H9 (cell line): ENCODE measurements around the gene DNAJC18. TPM values are rescaled to one million over a fixed set of nuclear protein-coding genes. Genes with fewer than 3 reads are reported as not detected.

ENCODE experiments used
- DNase-seq: peaks from one replicate; pipeline ENCODE4 v3.0.0-alpha.2; 2017
- H2AFZ ChIP-seq: one replicate; pipeline ENCODE4 v1.6.1; 2013; ENCODE audit warnings: mild to moderate bottlenecking, low read length, control low read depth, moderate library complexity
- H2AK5ac ChIP-seq: 2 replicates; pipeline ENCODE4 v1.6.1; 2013; ENCODE audit warnings: low read length, control low read depth, mixed read lengths; ENCODE audit not compliant: insufficient read length
- H2BK120ac ChIP-seq: one replicate; pipeline ENCODE4 v1.6.1; 2013; ENCODE audit warnings: low read depth, mild to moderate bottlenecking, low read length, control low read depth, inconsistent platforms; ENCODE audit not compliant: poor library complexity, severe bottlenecking
- H2BK12ac ChIP-seq: 2 replicates; pipeline ENCODE4 v1.6.1; 2013; ENCODE audit warnings: low read length, control low read depth, mixed read lengths, low read depth; ENCODE audit not compliant: insufficient read length
- H2BK15ac ChIP-seq: 2 replicates; pipeline ENCODE4 v1.6.1; 2013; ENCODE audit warnings: low read depth, low read length, control low read depth
- H2BK20ac ChIP-seq: one replicate; pipeline ENCODE4 v1.6.1; 2013; ENCODE audit warnings: low read depth, mild to moderate bottlenecking, low read length, control low read depth, inconsistent platforms; ENCODE audit not compliant: poor library complexity, severe bottlenecking
- H2BK5ac ChIP-seq: 2 replicates; pipeline ENCODE4 v1.6.1; 2013; ENCODE audit warnings: low read length, control low read depth, mixed read lengths; ENCODE audit not compliant: insufficient read length
- H3K14ac ChIP-seq: 2 replicates; pipeline ENCODE4 v1.6.1; 2013; ENCODE audit warnings: low read length, control low read depth; ENCODE audit not compliant: insufficient read depth
- H3K18ac ChIP-seq: 2 replicates; pipeline ENCODE4 v1.6.1; 2013; ENCODE audit warnings: low read depth, mild to moderate bottlenecking, mixed read lengths, low read length, control low read depth; ENCODE audit not compliant: insufficient read length
- H3K23ac ChIP-seq: 2 replicates; pipeline ENCODE4 v1.6.1; 2013; ENCODE audit warnings: low read length, control low read depth, mixed read lengths, low read depth; ENCODE audit not compliant: insufficient read length
- H3K23me2 ChIP-seq: 2 replicates; pipeline ENCODE4 v1.6.1; 2013; ENCODE audit warnings: low read depth, mild to moderate bottlenecking, mixed read lengths, low read length, control low read depth; ENCODE audit not compliant: insufficient read length, poor library complexity, severe bottlenecking
- H3K27ac ChIP-seq: 2 replicates; pipeline ENCODE4 v1.5.1; 2013; ENCODE audit warnings: low read length, control low read depth, mixed read lengths, low read depth; ENCODE audit not compliant: insufficient read length
- H3K27me3 ChIP-seq: 2 replicates; pipeline ENCODE4 v1.6.1; 2013; ENCODE audit warnings: low read length, control low read depth, inconsistent platforms; ENCODE audit not compliant: insufficient read depth
- H3K4ac ChIP-seq: 2 replicates; pipeline ENCODE4 v1.6.1; 2013; ENCODE audit warnings: low read depth, mild to moderate bottlenecking, control low read depth, inconsistent platforms, low read length, moderate library complexity
- H3K4me1 ChIP-seq: 2 replicates; pipeline ENCODE4 v1.6.1; 2013; ENCODE audit warnings: low read length, control low read depth, inconsistent platforms; ENCODE audit not compliant: insufficient read depth
- H3K4me2 ChIP-seq: 2 replicates; pipeline ENCODE4 v1.6.1; 2013; ENCODE audit warnings: low read length, control low read depth, mixed read lengths; ENCODE audit not compliant: insufficient read length, insufficient read depth
- H3K56ac ChIP-seq: 2 replicates; pipeline ENCODE4 v1.6.1; 2013; ENCODE audit warnings: low read depth, mild to moderate bottlenecking, mixed read lengths, low read length, control low read depth; ENCODE audit not compliant: insufficient read length
- H3K79me1 ChIP-seq: 2 replicates; pipeline ENCODE4 v1.6.1; 2013; ENCODE audit warnings: low read depth, mild to moderate bottlenecking, moderate library complexity, low read length, control low read depth, inconsistent platforms; ENCODE audit not compliant: insufficient read depth, poor library complexity, severe bottlenecking
- H3K79me2 ChIP-seq: 2 replicates; pipeline ENCODE4 v1.6.1; 2013; ENCODE audit warnings: low read length, control low read depth, inconsistent platforms; ENCODE audit not compliant: insufficient read depth
- H3K9ac ChIP-seq: 2 replicates; pipeline ENCODE4 v1.6.1; 2013; ENCODE audit warnings: low read length, control low read depth, mixed read lengths; ENCODE audit not compliant: insufficient read length; ENCODE audit errors: extremely low read depth
- H3K9me3 ChIP-seq: one replicate; pipeline ENCODE4 v1.6.1; 2013; ENCODE audit warnings: low read depth, low read length, inconsistent platforms; ENCODE audit not compliant: control insufficient read depth
- H3T11ph ChIP-seq: one replicate; pipeline ENCODE4 v1.6.1; 2013; ENCODE audit warnings: mild to moderate bottlenecking, low read length, control low read depth, inconsistent platforms
- H4K20me1 ChIP-seq: one replicate; pipeline ENCODE4 v1.6.1; 2013; ENCODE audit not compliant: control insufficient read depth, insufficient read length, insufficient read depth
- H4K5ac ChIP-seq: 2 replicates; pipeline ENCODE4 v1.6.1; 2013; ENCODE audit warnings: low read depth, mild to moderate bottlenecking, mixed read lengths, low read length, control low read depth; ENCODE audit not compliant: insufficient read length
- H4K8ac ChIP-seq: replicated peaks from 2 replicates; pipeline ENCODE4 v1.6.1; 2013; ENCODE audit warnings: low read length, control low read depth, mixed read lengths, low read depth; ENCODE audit not compliant: insufficient read length
- H4K91ac ChIP-seq: 2 replicates; pipeline ENCODE4 v1.6.1; 2013; ENCODE audit warnings: low read depth, mild to moderate bottlenecking, moderate library complexity, mixed read lengths, low read length, control low read depth; ENCODE audit not compliant: insufficient read length
- H3K27ac Mint-ChIP-seq, 3 experiments: 2 replicates in 2 of 3; 3 replicates in 1 of 3; pipeline ENCODE4 v1.8.0; 2020 to 2021; ENCODE audit warnings: mixed read lengths in 3 of 3, mild to moderate bottlenecking in 1 of 3, moderate library complexity in 1 of 3
- H3K27me3 Mint-ChIP-seq: 2 replicates; pipeline ENCODE4 v1.8.0; 2021; ENCODE audit warnings: low read depth, mild to moderate bottlenecking, moderate library complexity, mixed read lengths
- H3K36me3 Mint-ChIP-seq, 3 experiments: 2 replicates in 2 of 3; 3 replicates in 1 of 3; pipeline ENCODE4 v1.8.0; 2020 to 2021; ENCODE audit warnings: low read depth in 3 of 3, mixed read lengths in 3 of 3; ENCODE audit not compliant: insufficient read depth in 1 of 3
- H3K4me1 Mint-ChIP-seq, 2 experiments: 2 replicates each; pipeline ENCODE4 v1.8.0; 2020; ENCODE audit warnings: mixed read lengths in 2 of 2
- H3K4me3 Mint-ChIP-seq, 2 experiments: 2 replicates in 1 of 2; 3 replicates in 1 of 2; pipeline ENCODE4 v1.8.0; 2020 to 2021; ENCODE audit warnings: mild to moderate bottlenecking in 2 of 2, mixed read lengths in 2 of 2, moderate library complexity in 1 of 2
- H3K9me3 Mint-ChIP-seq, 2 experiments: 2 replicates in 1 of 2; 3 replicates in 1 of 2; pipeline ENCODE4 v1.8.0; 2020; ENCODE audit warnings: mild to moderate bottlenecking in 2 of 2, mixed read lengths in 2 of 2, moderate library complexity in 1 of 2
- CTCF ChIP-seq: fragments of 200-600 bp; sonication (generic); conservative IDR thresholded peaks from 3 replicates; pipeline ENCODE4 v1.8.0; 2021; ENCODE audit warnings: antibody characterized with exemption, mild to moderate bottlenecking
- WGBS: extraction: QIAGEN DNeasy Blood & Tissue Kit; methylation state at CpG from one replicate; pipeline ENCODE4 v1.1.7; 2013; ENCODE audit warnings: missing lambda C conversion rate, low lambda C conversion rate, mixed read lengths; ENCODE audit not compliant: insufficient read length; ENCODE audit errors: extremely low coverage; 5-methylcytosine and 5-hydroxymethylcytosine counted together
- total RNA-seq: library from RNA; stranded (reverse); gene quantifications from 2 replicates; pipeline ENCODE4 v1.2.1, GENCODE V29; 2021

The DNAJC18 gene
- total RNA-seq, 1 experiment from 2014 or later: 26.5 TPM

DNA sequence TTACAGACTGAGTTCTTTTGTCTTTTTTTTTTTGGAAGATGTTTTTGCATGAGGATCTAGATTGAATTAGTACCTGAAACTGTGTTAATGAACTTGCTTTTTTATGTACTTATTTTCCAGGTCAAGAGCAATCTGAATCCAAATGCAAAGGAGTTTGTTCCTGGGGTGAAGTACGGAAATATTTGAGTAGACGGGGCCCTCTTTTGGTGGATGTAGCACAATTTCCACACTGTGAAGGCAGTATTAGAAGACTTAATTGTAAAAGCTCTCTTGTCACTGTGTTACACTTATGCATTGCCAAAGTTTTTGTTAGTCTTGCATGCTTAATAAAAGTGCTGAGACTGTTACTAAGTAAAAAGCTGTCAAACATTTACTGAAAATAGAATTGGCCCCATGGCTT, 70.7 kb downstream of the DNAJC18 start:
- H2BK20ac ChIP-seq: no peak overlapping the region
- H3K79me2 ChIP-seq: no peaks in the 10 kb centered on the region
- no peaks in the 10 kb centered on the region for H3K79me1 ChIP-seq
- no peak overlapping the region for H3K56ac ChIP-seq
- H4K20me1 ChIP-seq: no peaks in the 10 kb centered on the region
- no peaks in the 10 kb centered on the region for H3K27me3 ChIP-seq
- H3K36me3 Mint-ChIP-seq: peaks cover 34 to 77% (median 56%) of the 10 kb centered on the region in 3 experiments; a peak in 6 of 7 replicates
- H3K4me1 ChIP-seq: no peaks in the 10 kb centered on the region
- DNase-seq: no peak
- H4K8ac ChIP-seq: no peak overlapping the region
- no peak overlapping the region for H3K9ac ChIP-seq
- H3K27me3 Mint-ChIP-seq: no peaks in the 10 kb centered on the region
- no peak overlapping the region for H4K91ac ChIP-seq
- peak; percentile 27; the same call in 1 of the 3 replicates for TF ChIP-seq CTCF
- H3K27ac ChIP-seq: no peak overlapping the region
- no peak overlapping the region for H3K23ac ChIP-seq
- H4K5ac ChIP-seq: no peak overlapping the region
- no peaks in the 10 kb centered on the region for H3K9me3 ChIP-seq
- no peak overlapping the region for H3K18ac ChIP-seq
- no peak overlapping the region for H3K4me2 ChIP-seq
- H2BK15ac ChIP-seq: no peak overlapping the region
- no peak overlapping the region for H2BK12ac ChIP-seq
- H3K4ac ChIP-seq: no peak overlapping the region
- H3K14ac ChIP-seq: no peak overlapping the region
- peak overlapping the region in 1 of 3 experiments; percentile 64; a peak in 2 of 7 replicates for H3K27ac Mint-ChIP-seq
- no peak overlapping the region for H2AFZ ChIP-seq
- H3K9me3 Mint-ChIP-seq: no peaks in the 10 kb centered on the region
- no CpG with 5 or more reads among the region's 2 CpGs for WGBS
- no peak overlapping the region for H3T11ph ChIP-seq
- no peaks in the 10 kb centered on the region for H3K23me2 ChIP-seq
- no peak overlapping the region for H3K4me3 Mint-ChIP-seq
- H3K4me1 Mint-ChIP-seq: no peaks in the 10 kb centered on the region
- H2AK5ac ChIP-seq: no peak overlapping the region
- no peak overlapping the region for H2BK5ac ChIP-seq
- no peak overlapping the region for H2BK120ac ChIP-seq
